Activated B cell treated with CpG ODN at 0.5 μM for 24 hours (primary cell): ENCODE measurements around the gene FOXL1. TPM values are rescaled to one million over a fixed set of nuclear protein-coding genes. Genes with fewer than 3 reads are reported as not detected.

Experiments used
- ATAC-seq: fragments of 200-7000 bp; cut with Tn5 transposase; one replicate; pipeline ENCODE4 v1.10.0; 2021; ENCODE audit warnings: low read depth, mild to moderate bottlenecking, moderate library complexity
- CTCF ChIA-PET: fragments of 350-600 bp; sonication (Branson Sonifier 250); formaldehyde crosslinking; loops from one replicate; lab custom pipeline; 2021; ENCODE audit warnings: antibody characterized with exemption; lab: Charles Lee
- POLR2A ChIA-PET: fragments of 350-600 bp; sonication (Branson Sonifier 250); formaldehyde crosslinking; loops from one replicate; lab custom pipeline; 2021; ENCODE audit warnings: antibody characterized with exemption; lab: Charles Lee
- DNase-seq: peaks from one replicate; pipeline ENCODE4 v3.0.0; 2022
- H3K27ac Mint-ChIP-seq: one replicate; pipeline ENCODE4 v1.8.0; 2020; ENCODE audit warnings: mixed read lengths
- H3K27me3 Mint-ChIP-seq: one replicate; pipeline ENCODE4 v1.8.0; 2021; ENCODE audit warnings: mixed read lengths
- H3K36me3 Mint-ChIP-seq: one replicate; pipeline ENCODE4 v1.8.0; 2021; ENCODE audit warnings: low read depth, mixed read lengths
- H3K4me1 Mint-ChIP-seq: one replicate; pipeline ENCODE4 v1.8.0; 2021; ENCODE audit warnings: mixed read lengths
- H3K4me3 Mint-ChIP-seq: one replicate; pipeline ENCODE4 v1.8.0; 2020; ENCODE audit warnings: mild to moderate bottlenecking, mixed read lengths
- H3K9me3 Mint-ChIP-seq: one replicate; pipeline ENCODE4 v1.8.0; 2020; ENCODE audit warnings: mixed read lengths
- intact Hi-C: fragments of 100-400 bp; cut with micrococcal nuclease; formaldehyde crosslinking; loops from one replicate; pipeline ENCODE4 v1.15.1; 2024
- total RNA-seq: library from RNA; stranded (reverse); gene quantifications from 2 replicates; pipeline ENCODE4 v1.2.3, GENCODE V29; 2022
- TF ChIP-seq, protein P1 (sequence below): fragments of 200-600 bp; IDR thresholded peaks from one replicate; pipeline ENCODE4 v1.8.0; 2022; ENCODE audit warnings: antibody characterized with exemption, mild to moderate bottlenecking

The FOXL1 gene
- total RNA-seq, 1 donor from 2014 or later: not detected

DNA sequence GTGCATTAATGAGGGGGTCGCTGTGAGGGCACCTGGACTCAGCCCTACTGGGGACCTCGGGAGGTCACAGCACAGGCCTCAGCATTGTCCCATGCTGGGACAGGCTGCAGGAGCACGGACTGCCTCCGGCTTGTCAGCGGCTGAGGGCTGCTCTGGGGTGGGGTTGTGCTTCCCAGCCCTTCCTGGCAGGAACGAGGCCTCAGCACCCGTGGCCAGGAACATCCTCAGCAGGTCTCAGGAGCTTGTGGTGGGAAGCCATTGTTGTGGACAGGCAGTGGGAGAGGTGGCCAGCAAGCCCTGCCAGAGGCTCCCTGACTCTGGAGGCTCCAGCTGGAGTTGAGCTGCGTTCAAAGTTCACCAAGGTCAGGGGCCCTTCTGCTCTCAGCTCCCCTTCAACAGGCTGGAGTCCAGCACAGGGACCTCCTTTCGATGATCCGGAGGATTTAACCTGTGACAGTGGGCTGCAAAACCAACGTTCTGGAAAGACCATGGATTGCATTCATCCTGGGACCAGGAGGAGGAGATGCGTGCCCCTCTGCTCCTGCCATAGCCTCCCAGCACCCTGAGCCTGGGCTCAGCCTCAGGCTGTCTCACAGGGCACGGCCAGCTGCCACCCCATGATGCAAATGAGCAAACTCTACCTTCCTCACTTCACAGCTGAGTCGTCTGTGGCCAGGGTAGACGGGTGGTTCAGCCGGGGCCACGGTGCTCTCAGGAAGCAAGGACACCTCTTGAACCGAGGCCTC, 32.6 kb downstream of the FOXL1 start:
- Mint-ChIP-seq H3K4me3 (no peak overlapping the region), H3K36me3 (no peaks in the 10 kb centered on the region), H3K4me1 (no peaks in the 10 kb centered on the region), H3K27ac (no peak overlapping the region), H3K27me3 (peaks cover 3% of the 10 kb centered on the region), H3K9me3 (no peaks in the 10 kb centered on the region)
- DNase-seq (no peak), ATAC-seq (no peak)
- intact Hi-C loops: no loop called here
- CTCF ChIA-PET: no interaction called here
- POLR2A ChIA-PET: no interaction called here
- TF ChIP-seq, protein P1, sequence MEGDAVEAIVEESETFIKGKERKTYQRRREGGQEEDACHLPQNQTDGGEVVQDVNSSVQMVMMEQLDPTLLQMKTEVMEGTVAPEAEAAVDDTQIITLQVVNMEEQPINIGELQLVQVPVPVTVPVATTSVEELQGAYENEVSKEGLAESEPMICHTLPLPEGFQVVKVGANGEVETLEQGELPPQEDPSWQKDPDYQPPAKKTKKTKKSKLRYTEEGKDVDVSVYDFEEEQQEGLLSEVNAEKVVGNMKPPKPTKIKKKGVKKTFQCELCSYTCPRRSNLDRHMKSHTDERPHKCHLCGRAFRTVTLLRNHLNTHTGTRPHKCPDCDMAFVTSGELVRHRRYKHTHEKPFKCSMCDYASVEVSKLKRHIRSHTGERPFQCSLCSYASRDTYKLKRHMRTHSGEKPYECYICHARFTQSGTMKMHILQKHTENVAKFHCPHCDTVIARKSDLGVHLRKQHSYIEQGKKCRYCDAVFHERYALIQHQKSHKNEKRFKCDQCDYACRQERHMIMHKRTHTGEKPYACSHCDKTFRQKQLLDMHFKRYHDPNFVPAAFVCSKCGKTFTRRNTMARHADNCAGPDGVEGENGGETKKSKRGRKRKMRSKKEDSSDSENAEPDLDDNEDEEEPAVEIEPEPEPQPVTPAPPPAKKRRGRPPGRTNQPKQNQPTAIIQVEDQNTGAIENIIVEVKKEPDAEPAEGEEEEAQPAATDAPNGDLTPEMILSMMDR: no peak

DNA sequence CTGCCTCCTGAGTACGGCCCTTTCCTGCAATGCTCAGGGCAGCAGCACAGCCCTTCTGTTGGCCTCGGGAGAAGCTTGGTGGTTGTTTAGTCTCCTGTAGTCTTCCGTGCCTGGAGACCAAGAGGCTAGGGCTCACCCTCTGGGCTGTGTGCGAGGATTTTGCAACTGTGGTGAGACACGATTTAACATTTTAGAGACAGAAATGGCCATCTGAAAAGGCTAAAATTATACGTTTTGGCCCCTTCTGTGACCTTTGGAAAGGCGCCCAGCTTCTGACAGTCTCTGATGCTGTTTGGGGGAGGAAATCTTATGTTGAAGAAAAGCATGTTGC, 33.1 kb downstream of the FOXL1 start:
- no peaks in the 10 kb centered on the region for H3K9me3 Mint-ChIP-seq

DNA sequence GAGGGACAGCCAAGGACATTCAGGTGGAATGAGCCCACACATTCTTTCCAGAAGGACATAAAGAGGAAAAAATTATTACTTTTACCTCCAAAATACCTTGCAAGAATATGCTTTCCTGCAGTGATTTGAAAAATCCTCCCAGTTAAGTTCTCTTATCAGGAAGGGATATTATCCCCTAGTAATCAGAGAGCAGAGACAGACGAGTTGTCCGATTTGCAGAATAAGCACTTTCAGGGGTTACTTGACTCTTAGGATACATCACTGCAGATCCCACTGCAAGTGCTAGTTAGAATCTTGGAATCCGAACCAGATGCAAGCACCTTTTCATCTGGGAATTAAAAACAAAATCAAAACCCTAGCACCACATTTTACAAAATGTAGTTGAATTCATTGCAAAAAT, 33.6 kb downstream of the FOXL1 start:
- H3K27me3 Mint-ChIP-seq: peaks cover 3% of the 10 kb centered on the region
- CTCF ChIA-PET: no interaction called here

More for the DNA sequence above, 33.1 kb downstream of the FOXL1 start:
- TF ChIP-seq, protein P1: no peak
- ChIA-PET CTCF (no interaction called here), POLR2A (no interaction called here)
- intact Hi-C loops: no loop called here
- Mint-ChIP-seq H3K36me3 (no peaks in the 10 kb centered on the region), H3K4me3 (no peak overlapping the region), H3K4me1 (no peaks in the 10 kb centered on the region), H3K27me3 (peaks cover 3% of the 10 kb centered on the region), H3K27ac (no peak overlapping the region)
- DNase-seq: no peak
- no peak for ATAC-seq

DNA sequence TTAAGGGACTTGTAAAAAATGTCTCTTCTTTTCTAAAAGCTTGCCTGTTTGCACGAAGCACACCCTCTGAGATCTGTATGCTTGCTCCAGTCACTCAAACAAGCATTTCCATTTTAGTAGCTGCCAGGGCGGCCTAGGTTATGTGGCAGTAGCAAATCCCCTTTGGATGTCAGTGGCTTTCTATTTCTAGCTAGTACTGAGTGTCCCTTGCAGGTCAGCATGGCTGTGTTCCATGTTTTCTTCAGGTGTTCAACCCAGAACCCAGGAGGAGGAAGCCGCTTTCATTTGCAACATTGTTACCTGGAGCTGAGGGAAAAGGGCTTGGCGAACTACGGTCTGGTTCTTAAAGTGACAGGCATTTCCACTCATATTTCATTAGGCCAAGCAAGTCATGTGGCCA, 36.4 kb downstream of the FOXL1 start:
- TF ChIP-seq, protein P1: no peak
- peaks cover 3% of the 10 kb centered on the region for H3K27me3 Mint-ChIP-seq
- no peaks in the 10 kb centered on the region for H3K4me1 Mint-ChIP-seq
- no peak overlapping the region for H3K27ac Mint-ChIP-seq
- intact Hi-C loops: no loop called here
- ATAC-seq (no peak), DNase-seq (no peak)
- no peaks in the 10 kb centered on the region for H3K9me3 Mint-ChIP-seq
- H3K4me3 Mint-ChIP-seq: no peak overlapping the region
- ChIA-PET POLR2A (no interaction called here), CTCF (interaction anchor here (0.9 kb wide), 1 partner anchor 20 kb away, joined by 4 read pairs; no protein-coding TSS in a partner anchor)
- H3K36me3 Mint-ChIP-seq: no peaks in the 10 kb centered on the region

More for the DNA sequence above, 33.6 kb downstream of the FOXL1 start:
- Mint-ChIP-seq H3K4me1 (no peaks in the 10 kb centered on the region), H3K4me3 (no peak overlapping the region), H3K36me3 (no peaks in the 10 kb centered on the region), H3K9me3 (no peaks in the 10 kb centered on the region), H3K27ac (no peak overlapping the region)
- ATAC-seq (no peak), DNase-seq (no peak)
- TF ChIP-seq, protein P1: no peak
- intact Hi-C loops: no loop called here
- POLR2A ChIA-PET: no interaction called here

DNA sequence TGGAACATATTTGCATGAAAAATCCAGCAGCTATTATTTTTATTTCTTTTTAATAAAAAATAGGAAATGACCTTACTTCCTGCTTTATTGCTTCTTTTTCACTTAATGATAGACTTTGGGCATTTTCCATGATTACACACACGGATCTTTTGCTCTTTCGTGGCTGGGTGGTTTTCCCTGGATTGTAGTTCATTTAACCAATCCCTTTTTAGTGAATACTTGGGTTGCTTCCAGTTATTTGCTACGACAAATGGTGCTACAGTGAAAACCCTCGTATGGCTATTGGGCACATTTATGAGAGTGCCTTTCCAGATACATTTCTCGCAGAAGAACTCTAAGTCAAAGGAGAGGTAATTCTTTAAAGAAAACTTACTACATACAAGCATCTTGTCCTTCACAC, 38.6 kb downstream of the FOXL1 start:
- TF ChIP-seq, protein P1: no peak
- H3K36me3 Mint-ChIP-seq: no peaks in the 10 kb centered on the region
- ChIA-PET CTCF (no interaction called here), POLR2A (no interaction called here)
- H3K9me3 Mint-ChIP-seq: no peaks in the 10 kb centered on the region
- DNase-seq: no peak
- intact Hi-C loops: no loop called here
- H3K4me1 Mint-ChIP-seq: no peaks in the 10 kb centered on the region
- H3K27me3 Mint-ChIP-seq: peaks cover 3% of the 10 kb centered on the region
- ATAC-seq: no peak
- no peak overlapping the region for H3K4me3 Mint-ChIP-seq
- no peak overlapping the region for H3K27ac Mint-ChIP-seq
